GM19238 (cell line): ENCODE results near the gene RXRA.

Experiments used
- DNase-seq: peaks from one replicate; pipeline ENCODE4 v3.0.0; 2011; ENCODE audit warnings: low spot score; ENCODE audit not compliant: insufficient read length

The RXRA gene

GRCh38 chr9:134449180-134449916 is 123.1 kb downstream of the RXRA start:
- DNase-seq, result peak; percentile 92

DNA sequence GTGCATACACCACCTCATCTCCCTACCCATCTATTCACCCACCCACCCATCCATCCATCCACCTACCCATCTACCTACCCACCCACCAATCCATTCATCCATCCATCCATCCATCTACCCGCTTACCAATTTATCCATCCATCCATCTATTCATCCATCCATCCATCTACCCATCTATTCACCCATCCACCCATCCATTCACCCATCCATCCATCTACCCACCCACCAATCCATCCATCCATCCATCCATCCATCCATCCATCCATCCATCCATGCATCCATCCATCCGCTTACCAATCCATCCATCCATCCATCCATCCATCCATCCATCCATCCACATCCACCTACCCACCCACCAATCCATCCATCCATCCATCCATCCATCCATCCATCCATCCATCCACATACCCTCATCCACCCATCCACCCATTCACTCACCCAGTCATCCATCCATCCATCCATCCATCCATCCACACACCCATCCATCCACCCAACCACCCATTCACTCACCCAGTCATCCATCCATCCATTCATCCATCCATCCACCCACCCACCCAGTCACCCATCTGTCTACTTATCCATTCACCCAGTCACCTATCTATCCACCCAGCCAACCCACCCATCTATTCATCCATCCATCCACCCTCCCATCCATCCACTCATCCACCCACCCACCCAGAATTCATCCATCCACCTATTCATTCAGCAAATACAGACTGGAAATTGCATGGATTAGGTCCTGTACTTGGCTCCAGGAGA is 125.6 kb downstream of the RXRA start:
- DNase-seq, result no peak

DNA sequence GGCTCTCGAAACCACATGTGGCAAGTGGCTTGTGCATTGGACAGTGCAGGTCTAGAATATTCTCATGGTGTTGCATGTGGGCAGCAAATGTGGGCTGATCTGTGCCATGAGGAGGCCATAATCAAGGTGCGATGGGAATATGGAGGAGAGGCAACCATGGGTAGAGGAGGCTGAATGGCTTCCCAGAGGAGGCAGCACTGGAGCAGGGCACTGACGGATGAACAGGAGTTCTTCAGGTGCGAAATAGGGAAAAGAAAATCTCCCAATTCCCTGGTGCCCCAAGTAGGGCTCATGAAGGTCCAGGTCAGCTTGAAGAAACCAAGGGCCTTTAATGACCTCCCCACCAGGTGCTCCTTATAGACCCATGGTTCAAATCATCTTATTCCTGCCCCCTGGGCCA is 126.5 kb downstream of the RXRA start:
- no peak for DNase-seq

DNA sequence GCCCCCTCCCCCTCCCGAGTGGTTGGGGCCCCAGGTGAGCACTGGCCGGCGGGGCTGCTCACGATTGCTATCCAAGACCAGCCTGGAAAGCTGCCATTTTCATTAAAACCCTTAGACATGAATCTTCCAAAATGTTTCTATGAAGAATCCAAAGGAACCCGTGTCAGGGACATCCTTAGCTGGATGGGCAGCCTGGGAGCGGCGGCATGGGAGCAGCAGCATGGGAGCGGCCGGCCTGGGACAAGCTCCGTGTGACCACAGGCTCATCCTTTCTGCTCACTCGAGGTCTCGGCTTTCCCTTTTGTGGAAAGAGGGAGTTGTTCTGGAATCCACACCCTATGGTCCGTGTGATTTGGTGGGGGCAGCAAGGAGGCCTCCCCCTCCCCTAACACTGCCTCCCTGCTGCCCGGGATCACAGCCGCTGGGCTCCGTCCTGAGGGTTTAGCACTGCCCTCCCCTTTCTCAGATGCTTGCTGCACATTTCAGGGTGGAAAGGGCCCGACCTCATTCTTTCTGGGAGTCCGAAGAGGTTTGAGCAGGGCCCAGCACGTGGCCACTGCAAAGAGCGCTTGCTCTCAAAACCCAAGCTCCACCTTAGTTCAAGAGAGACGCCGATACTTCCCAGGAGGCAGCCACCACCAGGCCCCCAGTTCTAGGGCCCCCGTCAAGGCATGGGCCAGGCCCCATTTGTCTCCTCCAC is 127.7 kb downstream of the RXRA start:
- DNase-seq, result no peak

- DNase-seq, result no peak
Measured at GRCh38 chr9:134454476-134454857, 128.2 kb downstream of the RXRA start.

- no peak for DNase-seq
Measured at GRCh38 chr9:134455021-134455471, 128.8 kb downstream of the RXRA start.

GRCh38 chr9:134455537-134455933 is 129.3 kb downstream of the RXRA start:
- no peak for DNase-seq

GRCh38 chr9:134455934-134456755 is 129.9 kb downstream of the RXRA start:
- no peak for DNase-seq

DNA sequence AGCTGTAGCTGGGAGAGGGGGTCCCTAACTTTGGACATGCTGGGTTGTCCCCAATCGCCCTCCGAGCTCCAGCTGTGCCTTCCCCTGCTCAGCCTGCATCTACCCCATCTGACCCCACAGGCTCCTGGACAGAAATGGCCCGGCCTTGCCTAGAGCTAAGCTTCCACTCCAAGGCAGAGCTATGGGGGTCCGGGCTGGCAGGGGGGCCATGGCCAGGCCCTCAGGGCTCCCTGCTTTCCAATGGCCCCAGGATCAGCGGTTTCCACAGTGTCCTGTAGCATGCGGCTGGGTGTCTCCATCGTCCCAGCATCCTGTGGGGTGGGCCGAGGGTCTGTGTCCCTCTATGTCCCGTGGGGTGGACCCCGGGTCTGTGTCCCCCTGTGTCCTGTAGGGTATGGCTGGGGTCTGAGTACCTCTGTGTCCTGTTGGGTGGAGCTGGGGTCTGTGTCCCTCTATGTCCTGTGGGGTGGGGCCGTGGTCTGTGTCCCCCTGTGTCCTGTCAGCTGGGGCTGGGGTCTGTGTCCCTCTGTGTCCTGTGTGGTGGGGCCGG is 130.6 kb downstream of the RXRA start:
- DNase-seq, result no peak

DNA sequence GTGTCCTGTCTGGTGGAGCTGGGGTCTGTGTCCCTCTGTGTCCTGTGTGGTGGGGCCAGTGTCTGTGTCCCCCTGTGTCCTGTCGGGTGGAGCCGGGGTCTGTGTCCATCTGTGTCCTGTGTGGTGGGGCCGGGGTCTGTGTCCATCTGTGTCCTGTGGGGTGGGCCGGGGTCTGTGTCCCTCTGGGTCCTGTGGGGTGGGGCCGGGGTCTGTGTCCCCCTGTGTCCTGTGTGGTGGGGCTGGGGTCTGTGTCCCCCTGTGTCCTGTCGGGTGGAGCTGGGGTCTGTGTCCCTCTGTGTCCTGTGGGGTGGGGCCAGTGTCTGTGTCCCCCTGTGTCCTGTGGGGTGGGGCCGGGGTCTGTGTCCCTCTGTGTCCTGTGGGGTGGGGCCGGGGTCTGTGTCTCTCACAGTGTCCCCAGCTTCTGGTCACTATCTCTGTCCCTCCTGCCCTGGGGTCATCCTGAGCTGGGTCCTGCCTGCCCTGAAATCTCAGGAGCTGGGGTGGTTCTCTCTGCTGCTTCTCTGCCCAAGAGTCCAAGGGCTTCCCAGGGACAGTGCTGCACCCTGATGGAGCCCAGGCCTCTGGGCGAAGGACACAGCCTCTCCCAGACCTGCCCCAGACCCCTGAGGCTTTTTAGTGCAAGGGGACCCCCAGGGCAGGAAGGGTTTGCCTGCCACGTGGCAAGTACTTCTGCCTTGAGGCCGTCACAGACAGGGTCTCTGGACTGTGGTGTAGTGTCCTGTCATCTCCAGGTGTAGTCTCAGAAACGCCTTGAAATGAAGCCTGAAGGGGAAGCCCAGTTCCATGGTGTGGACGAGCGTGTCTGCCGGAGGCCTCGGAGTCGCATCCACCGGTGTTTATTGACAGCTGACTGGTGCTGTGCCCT is 131.3 kb downstream of the RXRA start:
- no peak for DNase-seq

- DNase-seq, result no peak
Measured at GRCh38 chr9:134458207-134459108, 132.2 kb downstream of the RXRA start.

GRCh38 chr9:134459164-134459563 is 132.9 kb downstream of the RXRA start:
- DNase-seq, result no peak

DNA sequence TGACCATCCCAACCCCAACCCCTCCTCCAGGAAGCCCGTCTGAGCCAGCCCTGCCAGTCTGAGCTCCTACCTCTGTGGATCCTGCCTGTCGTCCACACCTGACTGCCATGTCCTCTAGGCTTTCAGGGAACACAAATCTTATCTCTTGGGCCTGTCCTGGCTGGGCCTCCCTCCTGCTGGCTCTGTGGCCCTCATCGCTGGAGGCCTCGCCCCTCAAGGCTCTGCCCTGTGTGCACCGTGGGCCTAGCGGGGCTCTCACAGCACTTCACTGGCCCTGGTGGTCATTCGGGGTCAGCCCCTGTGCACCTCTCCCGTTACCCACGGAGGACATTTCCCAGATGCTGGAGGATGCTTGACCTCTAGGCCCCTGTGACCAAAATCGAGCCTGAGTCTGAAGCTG is 133.3 kb downstream of the RXRA start:
- no peak for DNase-seq

DNA sequence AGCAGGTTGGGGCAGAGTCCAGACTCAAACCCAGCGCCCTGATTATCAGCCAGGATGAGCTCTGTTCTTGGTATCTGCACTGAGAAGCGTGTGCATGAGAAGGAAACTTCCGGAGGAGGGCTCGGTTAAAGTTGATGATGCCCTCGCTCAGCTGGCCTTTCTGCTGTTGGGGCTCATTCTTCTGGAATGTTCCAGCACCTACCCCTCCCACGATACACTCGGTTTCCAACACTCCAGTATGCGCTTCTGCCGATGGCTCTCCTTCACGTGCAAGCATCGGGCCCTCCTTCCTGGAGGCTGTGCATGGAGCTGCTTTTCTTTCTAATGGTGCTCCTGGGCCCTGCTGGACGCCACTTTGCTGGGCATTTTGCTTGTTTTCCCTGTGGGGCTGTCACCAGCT is 134.0 kb downstream of the RXRA start:
- DNase-seq, result no peak

DNA sequence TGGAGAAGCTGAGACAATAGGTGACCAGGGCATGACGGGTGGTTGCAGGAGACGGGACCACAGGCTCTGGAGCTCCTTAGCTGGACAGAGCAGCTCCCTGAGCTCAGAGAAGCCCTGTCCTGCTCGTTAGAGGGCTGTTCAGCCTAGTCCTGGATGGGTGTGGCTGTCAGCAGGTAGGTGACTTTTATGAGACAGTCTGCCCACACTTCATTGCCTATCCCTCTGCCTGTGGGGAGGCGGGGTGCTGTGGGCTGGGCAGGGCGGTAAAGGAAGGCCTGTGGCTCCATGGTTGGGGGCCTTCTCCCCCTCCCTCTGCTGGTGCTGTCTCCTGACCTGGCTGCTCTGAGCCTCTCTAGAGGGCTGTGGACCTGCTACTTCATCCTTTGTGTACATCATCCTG is 134.6 kb downstream of the RXRA start:
- no peak for DNase-seq

- no peak for DNase-seq
Measured at GRCh38 chr9:134461426-134461982, 135.2 kb downstream of the RXRA start.

DNA sequence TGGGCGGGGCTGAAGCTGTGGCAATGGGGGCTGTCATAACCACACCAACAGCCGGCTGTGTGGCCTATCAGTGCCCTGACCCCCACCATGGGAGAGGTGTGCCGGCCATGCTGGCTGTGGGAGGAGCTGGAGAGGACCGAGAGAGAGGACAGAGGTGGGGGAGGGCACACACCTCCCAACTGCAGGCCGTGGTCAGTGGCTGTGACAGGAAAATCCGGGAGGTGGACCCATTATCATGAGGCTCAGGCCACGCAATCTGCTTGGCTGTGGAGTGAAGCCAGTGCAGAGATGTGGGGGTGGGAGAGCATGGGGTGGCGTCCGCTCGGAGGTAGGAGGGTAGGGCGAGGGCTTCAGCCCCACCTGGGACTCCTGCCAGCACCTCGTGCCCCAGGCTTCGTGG is 136.1 kb downstream of the RXRA start:
- no peak for DNase-seq

GRCh38 chr9:134463280-134463679 is 137.0 kb downstream of the RXRA start:
- no peak for DNase-seq
